ENCODE data around the gene MYOZ3.

MYOZ3 gene

DNA sequence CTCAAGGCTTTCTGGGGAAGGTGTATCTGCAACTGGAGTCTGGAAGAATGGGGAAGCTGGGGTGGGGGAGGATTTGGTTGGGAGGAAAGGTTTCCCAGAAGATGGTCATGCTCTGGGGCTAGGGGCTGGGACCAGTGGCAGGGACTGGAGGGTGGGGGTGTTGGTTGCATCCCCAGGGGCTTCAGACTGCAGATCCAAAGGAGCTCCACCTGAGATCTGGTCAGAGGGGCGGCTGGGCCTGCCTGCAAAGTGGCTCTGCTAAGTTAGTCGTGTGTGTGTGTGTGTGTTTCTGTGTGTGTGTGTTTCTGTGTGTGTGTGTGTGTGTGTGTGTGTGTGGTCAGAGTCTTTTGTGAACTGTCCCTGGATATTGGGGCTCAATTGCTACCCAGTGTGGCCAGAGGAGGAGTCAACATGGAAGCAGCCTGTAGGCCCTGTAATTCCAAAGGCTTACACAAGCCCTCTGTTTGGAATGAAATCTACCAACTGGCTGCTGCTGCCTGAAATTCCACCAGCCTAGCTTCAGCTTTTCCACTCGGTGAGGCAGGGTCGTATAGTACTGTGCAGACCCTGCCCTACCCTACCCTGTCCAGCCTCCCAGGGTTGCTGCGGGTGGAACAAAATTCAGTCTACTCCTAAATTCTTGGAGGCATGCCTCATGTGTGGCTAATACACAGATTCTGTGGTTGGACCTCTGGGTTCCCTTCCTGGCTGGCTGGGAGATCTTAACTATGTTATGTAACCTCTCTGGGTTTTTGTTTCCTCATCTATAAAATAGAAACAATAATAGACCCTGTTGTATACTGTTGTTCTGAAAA is 33.1 kb upstream of the MYOZ3 start:
- no peak for DNase-seq

DNA sequence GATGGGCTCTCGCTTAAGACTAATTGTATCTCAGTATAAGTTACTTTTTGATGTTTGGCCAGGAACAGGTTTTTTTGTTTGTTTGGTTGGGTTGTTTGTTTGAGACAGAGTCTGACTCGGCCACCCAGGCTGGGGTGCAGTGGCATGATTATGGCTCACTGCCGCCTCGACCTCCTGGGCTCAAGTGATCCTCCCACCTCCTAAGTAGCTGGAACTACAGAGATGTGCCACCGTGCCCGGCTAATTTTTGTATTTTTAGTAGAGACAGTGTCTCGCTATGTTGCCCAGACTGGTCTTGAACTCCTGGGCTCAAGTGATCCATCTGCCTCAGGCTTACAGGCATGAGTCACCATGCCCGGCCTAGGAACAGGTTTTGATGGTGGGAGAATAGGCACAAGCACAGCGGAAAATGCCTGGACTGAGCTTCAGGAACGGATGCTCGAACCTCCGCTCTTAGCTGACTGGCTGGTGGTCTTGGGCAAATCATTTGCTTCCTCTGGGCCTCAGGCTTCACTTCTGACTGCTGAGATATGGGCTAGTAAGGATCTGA is 32.0 kb upstream of the MYOZ3 start:
- DNase-seq, result no peak

DNA sequence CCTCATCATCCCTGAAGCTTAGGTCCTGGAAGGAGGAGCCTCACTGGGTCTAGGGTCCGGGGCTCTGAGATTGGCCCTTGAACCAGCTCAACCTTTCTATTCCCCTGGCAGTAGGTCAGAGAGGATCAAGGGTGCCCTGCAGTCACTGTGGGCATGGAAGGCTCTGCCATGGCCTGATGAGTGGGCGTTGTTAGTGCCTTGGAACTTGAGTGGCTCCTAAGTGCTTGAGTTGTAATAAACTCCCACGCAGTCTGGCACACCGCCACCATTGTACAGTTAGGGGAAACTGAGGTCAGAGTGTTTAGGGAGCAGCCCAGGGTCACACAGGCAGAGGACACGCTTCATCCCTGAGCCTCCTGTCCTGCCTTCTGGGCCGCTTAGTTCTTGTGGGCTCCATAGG is 31.0 kb upstream of the MYOZ3 start:
- DNase-seq, result no peak

GRCh38 chr5:150630461-150631325 is 30.4 kb upstream of the MYOZ3 start:
- DNase-seq, result no peak

DNA sequence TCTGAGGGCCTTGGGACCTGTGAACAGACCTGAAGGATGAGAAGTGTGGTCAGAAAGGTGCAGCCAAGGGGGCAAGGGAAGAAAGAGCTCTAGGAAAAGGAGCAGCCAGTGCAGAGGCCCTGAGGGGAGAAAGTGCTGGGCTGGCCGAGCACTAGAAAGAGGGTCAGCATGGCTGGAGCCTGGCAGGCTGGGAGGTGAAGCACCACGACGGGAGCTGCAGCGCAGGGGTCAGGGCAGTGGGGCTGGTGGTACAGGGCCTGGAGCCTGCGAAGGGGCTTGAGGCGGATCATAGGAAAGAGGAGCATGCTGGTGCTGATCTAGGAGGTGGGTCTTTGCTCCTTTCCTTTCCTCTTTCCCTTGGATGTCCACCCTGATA is 29.7 kb upstream of the MYOZ3 start:
- no peak for DNase-seq

- no peak for DNase-seq
These were observed 28.5 kb upstream of the MYOZ3 start for GRCh38 chr5:150632305-150633160.

GRCh38 chr5:150633429-150633828 is 27.6 kb upstream of the MYOZ3 start:
- peak; percentile 69 for DNase-seq

DNA sequence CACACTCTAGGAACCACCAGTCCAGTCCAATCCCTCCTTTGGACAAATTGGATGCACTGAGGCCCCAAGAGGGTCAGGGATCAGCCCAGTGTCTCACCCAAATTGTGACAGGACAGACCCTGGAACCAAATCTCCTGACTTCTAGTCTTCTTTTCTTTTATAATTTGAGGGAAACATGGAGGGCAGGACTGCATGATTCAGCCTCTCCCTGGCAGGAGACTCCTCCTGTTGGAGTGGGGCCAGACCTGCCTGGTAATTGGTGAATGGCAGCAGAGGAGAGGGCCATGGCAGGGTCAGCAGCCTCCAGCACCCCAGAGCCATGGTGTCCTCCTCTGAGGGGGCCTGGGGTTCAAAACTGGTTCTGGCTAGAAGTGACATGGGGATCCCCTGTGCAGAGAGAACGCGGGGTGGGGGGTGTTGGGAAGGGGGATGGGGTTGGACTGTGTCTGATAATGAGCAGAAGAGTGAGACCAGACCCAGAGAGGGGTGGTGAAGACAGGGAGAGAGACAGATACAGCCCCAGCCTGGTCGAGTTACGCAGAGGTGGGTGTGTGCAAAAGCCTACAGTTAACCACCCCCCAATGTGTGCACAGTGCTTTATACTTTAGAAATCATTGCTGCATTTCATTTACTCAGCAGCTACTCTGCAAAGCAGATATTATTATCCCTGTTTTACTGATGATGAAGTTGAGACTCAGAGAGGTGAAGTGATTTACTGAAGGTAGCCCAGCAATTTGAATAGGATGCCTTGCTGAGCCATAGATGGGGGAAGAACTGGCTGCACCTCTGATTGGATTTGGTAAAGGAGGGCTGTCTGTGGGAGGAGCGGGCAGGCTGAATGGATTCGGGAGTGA is 24.4 kb upstream of the MYOZ3 start:
- no peak for DNase-seq

DNA sequence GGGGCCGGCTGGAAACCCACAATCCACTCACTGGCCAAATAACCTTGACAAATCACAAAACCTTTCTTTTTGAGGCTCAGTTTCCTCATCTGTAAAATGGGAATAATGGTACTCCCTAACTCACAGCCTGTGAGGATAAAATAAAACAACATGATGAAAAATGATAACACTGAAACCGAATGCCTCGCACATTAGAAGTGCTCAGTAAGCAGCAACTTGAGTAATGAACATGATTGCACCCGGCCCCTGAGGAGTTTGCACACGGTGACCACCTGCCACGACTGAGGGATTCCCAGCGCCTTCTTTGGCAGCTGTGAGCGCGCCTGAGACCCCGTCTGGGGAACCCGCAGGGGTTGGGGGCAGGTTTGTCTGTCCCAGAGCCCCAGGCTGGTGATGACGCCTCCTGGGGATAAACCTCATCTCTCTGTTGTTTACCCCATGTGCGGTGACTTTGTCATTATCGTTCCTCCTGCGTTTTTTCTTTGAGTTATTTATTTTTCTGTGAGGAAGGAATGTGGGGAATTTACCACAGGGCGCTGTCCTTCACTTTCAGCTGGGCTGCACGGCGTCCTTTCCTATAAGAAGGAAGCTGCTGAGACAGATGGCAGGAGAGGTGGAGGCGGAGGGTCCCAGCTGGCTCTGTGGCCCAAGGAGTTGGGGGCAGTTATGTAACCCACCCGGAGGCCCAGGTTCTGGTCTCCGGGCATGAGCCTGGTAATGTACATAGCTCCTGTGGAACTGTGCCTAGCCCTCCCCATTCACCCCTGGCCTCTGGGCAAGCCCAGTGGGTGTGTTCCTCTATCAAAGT is 23.6 kb upstream of the MYOZ3 start:
- DNase-seq, result no peak

- no peak for DNase-seq
These were observed 23.0 kb upstream of the MYOZ3 start for GRCh38 chr5:150638053-150638444.

- no peak for DNase-seq
These were observed 22.3 kb upstream of the MYOZ3 start for GRCh38 chr5:150638488-150639376.

DNA sequence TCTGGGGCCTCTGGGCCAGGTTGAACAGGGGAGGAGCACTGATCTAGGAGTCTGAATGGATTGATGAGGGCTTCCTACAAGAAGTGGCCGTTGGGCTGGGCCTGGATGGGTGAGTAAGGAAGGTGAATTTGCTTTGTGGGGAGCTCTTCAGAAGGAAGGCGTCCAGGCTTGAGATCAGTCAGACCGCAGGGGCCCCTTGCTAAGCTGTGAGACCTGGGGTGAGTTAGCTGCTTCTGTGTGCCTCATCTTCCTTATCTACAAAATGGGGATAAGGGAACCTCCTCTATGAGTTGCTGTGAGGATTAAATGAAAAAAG is 21.7 kb upstream of the MYOZ3 start:
- DNase-seq, result no peak

- no peak for DNase-seq
These were observed 21.3 kb upstream of the MYOZ3 start for GRCh38 chr5:150639751-150640150.

- DNase-seq, result no peak
These were observed 20.6 kb upstream of the MYOZ3 start, which contains the start of gene SYNPO for GRCh38 chr5:150640311-150641005. SYNPO (plus strand) TSS chr5:150640660; CDS start chr5:150648276, 7,616 bp downstream.

GRCh38 chr5:150641006-150641570 is 20.0 kb upstream of the MYOZ3 start:
- DNase-seq, result no peak

GRCh38 chr5:150641824-150642566 is 19.1 kb upstream of the MYOZ3 start:
- no peak for DNase-seq

DNA sequence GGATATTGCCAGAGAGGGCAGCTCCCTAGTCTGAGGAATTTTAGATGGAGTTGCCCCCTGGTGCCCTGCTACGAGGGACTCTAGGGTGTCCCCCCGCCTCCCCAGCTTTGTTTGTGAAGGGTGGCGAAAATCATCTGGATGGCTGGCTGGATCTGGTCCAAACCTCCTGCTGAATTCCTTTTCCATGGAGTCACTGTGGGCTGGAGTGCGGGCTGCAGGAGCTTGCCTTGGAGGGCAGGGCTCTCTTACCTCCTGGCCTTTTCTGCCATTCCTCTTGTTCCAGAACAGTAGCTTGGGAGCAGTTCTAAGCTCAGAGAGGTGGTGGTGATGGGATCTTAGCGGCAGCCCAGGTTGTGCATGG is 18.5 kb upstream of the MYOZ3 start:
- DNase-seq, result no peak

DNA sequence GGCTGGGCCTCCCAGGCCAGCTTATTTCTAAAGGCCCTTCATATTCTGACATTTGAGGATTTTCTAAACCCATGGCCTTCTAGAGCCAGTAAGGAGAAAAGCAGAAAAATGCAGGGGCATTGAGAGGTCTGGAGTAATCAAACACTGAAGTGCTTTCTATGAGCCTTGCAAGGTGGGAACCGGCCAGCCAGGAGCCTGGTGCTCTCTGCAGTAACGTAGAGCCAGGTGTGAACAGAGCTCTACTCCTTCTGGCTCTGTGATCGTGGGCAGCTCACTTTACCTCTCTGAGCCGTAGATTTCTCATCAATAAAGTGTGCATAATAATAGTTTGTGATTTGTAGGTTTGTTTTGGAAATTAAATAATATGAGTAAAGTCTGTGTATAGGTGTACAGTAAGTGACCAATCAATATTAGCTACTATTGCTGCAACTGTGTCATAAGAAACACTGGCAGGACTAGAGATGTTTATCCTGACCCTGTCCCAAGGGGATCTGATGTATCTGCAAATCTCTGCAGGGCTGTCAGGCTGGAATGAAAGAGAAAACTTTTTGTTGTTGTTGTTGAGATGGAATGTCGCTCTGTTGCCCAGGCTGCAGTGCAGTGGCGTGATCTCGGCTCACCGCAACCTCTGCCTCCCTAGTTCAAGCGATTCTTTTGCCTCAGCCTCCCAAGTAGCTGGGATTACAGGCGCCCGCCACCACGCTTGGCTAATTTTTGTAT is 17.9 kb upstream of the MYOZ3 start:
- DNase-seq, result no peak
